ENCODE results near the gene BRD4. TPM values are rescaled to one million over a fixed set of nuclear protein-coding genes. Genes with fewer than 3 reads are reported as not detected.

The BRD4 gene
- total and polyA plus RNA-seq, 2 of the 13 experiments (the other 11 are each of a cell fraction or from before 2014, with no cell fraction given), result 10.5 to 11.4 TPM

DNA sequence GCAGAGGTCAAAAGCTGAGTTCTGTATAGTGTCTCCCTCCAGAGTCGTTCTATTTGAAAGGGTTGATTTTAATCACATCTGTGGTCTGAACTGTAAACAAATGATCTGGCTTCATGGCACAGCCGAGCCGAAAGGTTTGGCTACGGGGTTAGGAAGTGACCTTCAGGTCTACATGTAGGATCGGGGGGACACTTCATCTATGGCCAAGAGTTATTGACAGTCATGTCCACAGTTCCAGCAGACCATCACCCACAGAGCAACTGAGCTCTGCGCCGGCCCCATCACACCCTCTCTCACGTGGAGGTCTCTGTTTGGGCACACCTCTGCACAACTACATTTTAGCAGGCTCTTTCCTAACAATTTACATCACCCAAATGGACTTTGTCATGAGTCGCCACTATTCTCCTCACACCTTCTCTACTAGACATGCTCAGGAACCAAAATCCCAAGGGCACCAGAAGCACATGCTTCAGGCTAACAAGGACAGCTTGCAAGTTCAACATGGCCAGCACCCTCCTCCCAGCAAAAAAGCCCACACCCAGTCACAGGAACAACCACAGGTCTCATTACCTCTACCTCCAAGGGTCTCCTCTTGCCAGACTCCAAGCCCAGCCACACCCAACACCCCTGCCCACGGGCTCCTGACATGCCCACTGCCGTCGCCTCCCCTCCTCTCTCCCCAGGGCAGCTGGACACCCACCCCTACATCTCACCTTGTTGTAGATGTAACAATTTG lies 64.0 kb downstream of the BRD4 start:
- Histone ChIP-seq H3K4me3 (replicated peaks in 1 of 3; ENCODE audit: insufficient read depth in 1 of 3, low read depth in 2 of 3, low read length in 3 of 3) (no peak overlapping the region), H3K9ac (ENCODE audit: insufficient read depth, low read depth, low read length) (no peak overlapping the region), H3K27me3 (ENCODE audit: control insufficient read depth in 1 of 2, insufficient read depth in 2 of 2, low read length in 2 of 2) (no peaks in the 10 kb centered on the region), H3K4me1 (ENCODE audit: insufficient read depth, low read length) (peaks cover 59% of the 10 kb centered on the region), H3K27ac (ENCODE audit: extremely low read length, insufficient read depth, low read length) (peak overlapping the region; percentile 44), H3K9me3 (ENCODE audit: low read length) (no peaks in the 10 kb centered on the region), H4K20me1 (ENCODE audit: insufficient read depth, low read length) (peaks cover 88% of the 10 kb centered on the region), H3K36me3 (replicated peaks in 1 of 2; ENCODE audit: control insufficient read depth in 1 of 2, insufficient read depth in 2 of 2, low read length in 2 of 2) (peaks cover 53 to 93% of the 10 kb centered on the region in 2 experiments), H3K4me2 (ENCODE audit: low read depth, low read length) (0 out of 2 replicates have a peak overlapping the region, but pooled peaks have one; percentile 4), H2AFZ (ENCODE audit: low read length) (no peak overlapping the region), H3K79me2 (ENCODE audit: insufficient read depth, low read length) (peaks cover 73% of the 10 kb centered on the region)
- ChIA-PET POLR2A (interaction anchor here (1.7 kb wide), 1 partner anchor 30 kb away, joined by 7 read pairs; no protein-coding TSS in a partner anchor), CTCF (ENCODE audit: low intra/inter-chr PET ratio, low total read pairs) (no interaction called here)
- WGBS (ENCODE audit: low lambda C conversion rate), result 68% methylated on average over 9 of the region's 12 CpGs
- DNase-seq (ENCODE audit: low spot score) (no peak), FAIRE-seq (peak; percentile 30), ATAC-seq (peak; percentile 6; the same call in 2 of the 3 replicates)
- no TSS peak for BruUV-seq (replicated peaks)
- in situ Hi-C loops (cut with HindIII; ENCODE audit: extremely low pct_ligation_motif_present, low pct_unique_long_range_greater_than_20kb) (no loop called here), intact Hi-C loops (cut with micrococcal nuclease; ENCODE audit: unreplicated experiment) (loop anchor here (10.0 kb wide), 1 partner anchor 56 kb away; no protein-coding TSS in a partner anchor)
- TF ChIP-seq HMG20B (CRISPR knock-in tag; conservative IDR thresholded peaks at IDR 0.05), result no peak
- no peak for TF ChIP-seq HDAC1 (CRISPR knock-in tag; IDR thresholded peaks at IDR 0.05)
- TF ChIP-seq, protein P1, sequence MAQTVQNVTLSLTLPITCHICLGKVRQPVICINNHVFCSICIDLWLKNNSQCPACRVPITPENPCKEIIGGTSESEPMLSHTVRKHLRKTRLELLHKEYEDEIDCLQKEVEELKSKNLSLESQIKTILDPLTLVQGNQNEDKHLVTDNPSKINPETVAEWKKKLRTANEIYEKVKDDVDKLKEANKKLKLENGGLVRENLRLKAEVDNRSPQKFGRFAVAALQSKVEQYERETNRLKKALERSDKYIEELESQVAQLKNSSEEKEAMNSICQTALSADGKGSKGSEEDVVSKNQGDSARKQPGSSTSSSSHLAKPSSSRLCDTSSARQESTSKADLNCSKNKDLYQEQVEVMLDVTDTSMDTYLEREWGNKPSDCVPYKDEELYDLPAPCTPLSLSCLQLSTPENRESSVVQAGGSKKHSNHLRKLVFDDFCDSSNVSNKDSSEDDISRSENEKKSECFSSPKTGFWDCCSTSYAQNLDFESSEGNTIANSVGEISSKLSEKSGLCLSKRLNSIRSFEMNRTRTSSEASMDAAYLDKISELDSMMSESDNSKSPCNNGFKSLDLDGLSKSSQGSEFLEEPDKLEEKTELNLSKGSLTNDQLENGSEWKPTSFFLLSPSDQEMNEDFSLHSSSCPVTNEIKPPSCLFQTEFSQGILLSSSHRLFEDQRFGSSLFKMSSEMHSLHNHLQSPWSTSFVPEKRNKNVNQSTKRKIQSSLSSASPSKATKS (CRISPR knock-in tag; IDR thresholded peaks at IDR 0.05), result no peak
- no peak for TF ChIP-seq ZFAT (CRISPR knock-in tag; conservative IDR thresholded peaks at IDR 0.05)
- TF ChIP-seq, protein P2, sequence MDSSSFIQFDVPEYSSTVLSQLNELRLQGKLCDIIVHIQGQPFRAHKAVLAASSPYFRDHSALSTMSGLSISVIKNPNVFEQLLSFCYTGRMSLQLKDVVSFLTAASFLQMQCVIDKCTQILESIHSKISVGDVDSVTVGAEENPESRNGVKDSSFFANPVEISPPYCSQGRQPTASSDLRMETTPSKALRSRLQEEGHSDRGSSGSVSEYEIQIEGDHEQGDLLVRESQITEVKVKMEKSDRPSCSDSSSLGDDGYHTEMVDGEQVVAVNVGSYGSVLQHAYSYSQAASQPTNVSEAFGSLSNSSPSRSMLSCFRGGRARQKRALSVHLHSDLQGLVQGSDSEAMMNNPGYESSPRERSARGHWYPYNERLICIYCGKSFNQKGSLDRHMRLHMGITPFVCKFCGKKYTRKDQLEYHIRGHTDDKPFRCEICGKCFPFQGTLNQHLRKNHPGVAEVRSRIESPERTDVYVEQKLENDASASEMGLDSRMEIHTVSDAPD (CRISPR knock-in tag; IDR thresholded peaks at IDR 0.05), result peak; percentile 78
- TF ChIP-seq ZC3H13 (CRISPR knock-in tag; IDR thresholded peaks at IDR 0.05), result no peak
- TF ChIP-seq ZBTB1 (CRISPR knock-in tag; IDR thresholded peaks at IDR 0.05; ENCODE audit: borderline replicate concordance), result no peak
- TF ChIP-seq, protein P3, sequence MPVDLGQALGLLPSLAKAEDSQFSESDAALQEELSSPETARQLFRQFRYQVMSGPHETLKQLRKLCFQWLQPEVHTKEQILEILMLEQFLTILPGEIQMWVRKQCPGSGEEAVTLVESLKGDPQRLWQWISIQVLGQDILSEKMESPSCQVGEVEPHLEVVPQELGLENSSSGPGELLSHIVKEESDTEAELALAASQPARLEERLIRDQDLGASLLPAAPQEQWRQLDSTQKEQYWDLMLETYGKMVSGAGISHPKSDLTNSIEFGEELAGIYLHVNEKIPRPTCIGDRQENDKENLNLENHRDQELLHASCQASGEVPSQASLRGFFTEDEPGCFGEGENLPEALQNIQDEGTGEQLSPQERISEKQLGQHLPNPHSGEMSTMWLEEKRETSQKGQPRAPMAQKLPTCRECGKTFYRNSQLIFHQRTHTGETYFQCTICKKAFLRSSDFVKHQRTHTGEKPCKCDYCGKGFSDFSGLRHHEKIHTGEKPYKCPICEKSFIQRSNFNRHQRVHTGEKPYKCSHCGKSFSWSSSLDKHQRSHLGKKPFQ (CRISPR knock-in tag; IDR thresholded peaks at IDR 0.05; ENCODE audit: insufficient replicate concordance), result no peak
- TF ChIP-seq, protein P4, sequence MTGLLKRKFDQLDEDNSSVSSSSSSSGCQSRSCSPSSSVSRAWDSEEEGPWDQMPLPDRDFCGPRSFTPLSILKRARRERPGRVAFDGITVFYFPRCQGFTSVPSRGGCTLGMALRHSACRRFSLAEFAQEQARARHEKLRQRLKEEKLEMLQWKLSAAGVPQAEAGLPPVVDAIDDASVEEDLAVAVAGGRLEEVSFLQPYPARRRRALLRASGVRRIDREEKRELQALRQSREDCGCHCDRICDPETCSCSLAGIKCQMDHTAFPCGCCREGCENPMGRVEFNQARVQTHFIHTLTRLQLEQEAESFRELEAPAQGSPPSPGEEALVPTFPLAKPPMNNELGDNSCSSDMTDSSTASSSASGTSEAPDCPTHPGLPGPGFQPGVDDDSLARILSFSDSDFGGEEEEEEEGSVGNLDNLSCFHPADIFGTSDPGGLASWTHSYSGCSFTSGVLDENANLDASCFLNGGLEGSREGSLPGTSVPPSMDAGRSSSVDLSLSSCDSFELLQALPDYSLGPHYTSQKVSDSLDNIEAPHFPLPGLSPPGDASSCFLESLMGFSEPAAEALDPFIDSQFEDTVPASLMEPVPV (CRISPR knock-in tag; IDR thresholded peaks at IDR 0.05), result no peak
- TF ChIP-seq, protein P5, sequence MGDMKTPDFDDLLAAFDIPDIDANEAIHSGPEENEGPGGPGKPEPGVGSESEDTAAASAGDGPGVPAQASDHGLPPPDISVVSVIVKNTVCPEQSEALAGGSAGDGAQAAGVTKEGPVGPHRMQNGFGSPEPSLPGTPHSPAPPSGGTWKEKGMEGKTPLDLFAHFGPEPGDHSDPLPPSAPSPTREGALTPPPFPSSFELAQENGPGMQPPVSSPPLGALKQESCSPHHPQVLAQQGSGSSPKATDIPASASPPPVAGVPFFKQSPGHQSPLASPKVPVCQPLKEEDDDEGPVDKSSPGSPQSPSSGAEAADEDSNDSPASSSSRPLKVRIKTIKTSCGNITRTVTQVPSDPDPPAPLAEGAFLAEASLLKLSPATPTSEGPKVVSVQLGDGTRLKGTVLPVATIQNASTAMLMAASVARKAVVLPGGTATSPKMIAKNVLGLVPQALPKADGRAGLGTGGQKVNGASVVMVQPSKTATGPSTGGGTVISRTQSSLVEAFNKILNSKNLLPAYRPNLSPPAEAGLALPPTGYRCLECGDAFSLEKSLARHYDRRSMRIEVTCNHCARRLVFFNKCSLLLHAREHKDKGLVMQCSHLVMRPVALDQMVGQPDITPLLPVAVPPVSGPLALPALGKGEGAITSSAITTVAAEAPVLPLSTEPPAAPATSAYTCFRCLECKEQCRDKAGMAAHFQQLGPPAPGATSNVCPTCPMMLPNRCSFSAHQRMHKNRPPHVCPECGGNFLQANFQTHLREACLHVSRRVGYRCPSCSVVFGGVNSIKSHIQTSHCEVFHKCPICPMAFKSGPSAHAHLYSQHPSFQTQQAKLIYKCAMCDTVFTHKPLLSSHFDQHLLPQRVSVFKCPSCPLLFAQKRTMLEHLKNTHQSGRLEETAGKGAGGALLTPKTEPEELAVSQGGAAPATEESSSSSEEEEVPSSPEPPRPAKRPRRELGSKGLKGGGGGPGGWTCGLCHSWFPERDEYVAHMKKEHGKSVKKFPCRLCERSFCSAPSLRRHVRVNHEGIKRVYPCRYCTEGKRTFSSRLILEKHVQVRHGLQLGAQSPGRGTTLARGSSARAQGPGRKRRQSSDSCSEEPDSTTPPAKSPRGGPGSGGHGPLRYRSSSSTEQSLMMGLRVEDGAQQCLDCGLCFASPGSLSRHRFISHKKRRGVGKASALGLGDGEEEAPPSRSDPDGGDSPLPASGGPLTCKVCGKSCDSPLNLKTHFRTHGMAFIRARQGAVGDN (CRISPR knock-in tag; IDR thresholded peaks at IDR 0.05), result peak; percentile 63
